Measurements from ENCODE around the gene TP53. TPM values are rescaled to one million over a fixed set of nuclear protein-coding genes. Genes with fewer than 3 reads are reported as not detected.
"Not testable (repeated sequence)": the region's sequence is repeated elsewhere in the genome, so short reads cannot be mapped to it uniquely, and the experiment has no call there.

The TP53 gene
- total RNA-seq, 1 donor from 2014 or later, result 18.7 TPM

DNA sequence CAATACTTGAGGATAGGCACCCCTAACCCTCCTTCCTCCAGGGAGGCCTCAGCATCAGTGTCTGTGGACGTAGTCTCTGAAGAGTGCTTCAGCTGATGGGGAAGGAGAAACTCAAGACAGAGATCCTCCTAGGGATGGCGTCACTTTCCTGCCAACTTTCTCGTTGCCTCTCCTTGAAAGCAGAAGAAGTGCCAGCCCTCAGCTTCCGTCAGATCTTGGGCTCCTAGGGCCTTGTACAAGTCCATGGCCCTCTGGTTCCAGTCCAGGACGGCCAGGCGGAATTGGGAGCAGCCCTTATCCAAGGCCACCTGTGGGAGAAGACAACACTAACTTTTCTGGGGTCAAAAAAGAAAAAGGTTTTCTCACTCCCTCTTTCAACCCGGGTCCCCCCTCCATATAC, 61.0 kb downstream of the TP53 start:
- peaks cover 9% of the 10 kb centered on the region for H3K4me1 ChIP-seq
- H3K9me3 ChIP-seq, result no peaks in the 10 kb centered on the region
- intact Hi-C loops (cut with DNase I), result loop anchor here (2.0 to 5.0 kb wide), 2 partner anchors 58 to 211 kb away; no protein-coding TSS in a partner anchor
- peak overlapping the region; percentile 93 for H3K27ac ChIP-seq
- no peak for TF ChIP-seq POLR2AphosphoS5 (IDR thresholded peaks at IDR 0.05; ENCODE audit: insufficient read depth in 1 of 2, low read depth in 1 of 2)
- no peak for TF ChIP-seq POLR2A (IDR thresholded peaks at IDR 0.05)
- no peak for TF ChIP-seq CTCF (IDR thresholded peaks at IDR 0.05)
- H3K27me3 ChIP-seq, result no peaks in the 10 kb centered on the region
- no peak for DNase-seq (ENCODE audit: extremely low spot score in 2 of 2)
- H3K4me3 ChIP-seq, result peak overlapping the region in 1 of 2 donors; percentile 83
- no peaks in the 10 kb centered on the region for H3K36me3 ChIP-seq

GRCh38 chr17:7625749-7626148, 61.5 kb downstream of the TP53 start:
- not testable (repeated sequence) for H3K27me3 ChIP-seq; H3K4me3 ChIP-seq; H3K4me1 ChIP-seq; H3K9me3 ChIP-seq; DNase-seq (ENCODE audit: extremely low spot score in 2 of 2); H3K27ac ChIP-seq; H3K36me3 ChIP-seq
- intact Hi-C loops (cut with DNase I), result loop anchor here (2.0 to 5.0 kb wide), 2 partner anchors 59 to 212 kb away; no protein-coding TSS in a partner anchor

DNA sequence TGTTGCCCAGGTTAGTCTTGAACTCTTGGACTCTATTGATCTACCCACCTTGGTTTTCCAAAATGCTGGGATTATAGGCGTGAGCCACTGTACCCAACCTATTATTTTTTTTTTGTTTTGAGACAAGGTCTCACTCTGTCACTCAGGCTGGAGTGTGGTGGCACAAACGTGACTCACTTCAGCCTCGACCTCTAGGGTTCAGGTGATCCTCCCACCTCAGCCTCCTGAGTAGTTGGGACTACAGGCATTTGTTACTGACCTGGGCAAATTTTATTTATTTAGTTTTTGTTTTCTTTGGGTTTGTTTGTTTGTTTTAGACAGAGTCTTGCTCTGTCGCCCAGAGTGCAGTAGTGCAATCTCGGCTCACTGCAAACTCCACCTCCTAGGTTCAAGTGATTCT, 63.6 kb downstream of the TP53 start:
- intact Hi-C loops (cut with DNase I), result no loop called here

DNA sequence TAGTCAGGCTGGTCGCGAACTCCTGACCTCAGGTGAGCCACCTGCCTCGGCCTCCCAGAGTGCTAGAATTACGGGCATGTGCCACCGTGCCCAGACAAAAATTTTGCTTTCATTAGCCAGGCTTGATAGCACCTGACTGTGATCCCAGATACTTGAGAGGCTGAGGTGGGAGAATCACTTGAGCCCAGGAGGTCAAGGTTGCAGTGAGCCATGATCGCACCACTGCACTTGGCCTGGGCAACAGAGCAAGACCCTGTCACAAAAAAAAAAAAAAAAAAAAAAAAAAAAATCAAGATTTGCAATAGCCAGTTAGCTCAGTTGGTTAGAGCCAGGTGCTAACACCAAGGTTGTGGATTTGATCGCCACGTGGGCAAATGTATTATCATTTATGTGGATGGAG, 66.5 kb downstream of the TP53 start:
- no peak overlapping the region for H3K4me3 ChIP-seq
- H3K36me3 ChIP-seq, result no peaks in the 10 kb centered on the region
- H3K9me3 ChIP-seq, result no peaks in the 10 kb centered on the region
- no peak overlapping the region for H3K27ac ChIP-seq
- intact Hi-C loops (cut with DNase I), result no loop called here
- no peaks in the 10 kb centered on the region for H3K27me3 ChIP-seq
- TF ChIP-seq POLR2A (IDR thresholded peaks at IDR 0.05), result no peak
- TF ChIP-seq CTCF (IDR thresholded peaks at IDR 0.05), result no peak
- TF ChIP-seq POLR2AphosphoS5 (IDR thresholded peaks at IDR 0.05; ENCODE audit: insufficient read depth in 1 of 2, low read depth in 1 of 2), result no peak
- no peak for DNase-seq (ENCODE audit: extremely low spot score in 2 of 2)
- no peaks in the 10 kb centered on the region for H3K4me1 ChIP-seq

More for the DNA sequence above, 63.6 kb downstream of the TP53 start:
- Histone ChIP-seq H3K27me3 (no peaks in the 10 kb centered on the region), H3K4me3 (no peak overlapping the region), H3K9me3 (no peaks in the 10 kb centered on the region), H3K27ac (no peak overlapping the region), H3K4me1 (peaks cover 9% of the 10 kb centered on the region), H3K36me3 (no peaks in the 10 kb centered on the region)
- DNase-seq (ENCODE audit: extremely low spot score in 2 of 2), result no peak
- no peak for TF ChIP-seq CTCF (IDR thresholded peaks at IDR 0.05)
- TF ChIP-seq POLR2AphosphoS5 (IDR thresholded peaks at IDR 0.05; ENCODE audit: insufficient read depth in 1 of 2, low read depth in 1 of 2), result no peak
- no peak for TF ChIP-seq POLR2A (IDR thresholded peaks at IDR 0.05)

DNA sequence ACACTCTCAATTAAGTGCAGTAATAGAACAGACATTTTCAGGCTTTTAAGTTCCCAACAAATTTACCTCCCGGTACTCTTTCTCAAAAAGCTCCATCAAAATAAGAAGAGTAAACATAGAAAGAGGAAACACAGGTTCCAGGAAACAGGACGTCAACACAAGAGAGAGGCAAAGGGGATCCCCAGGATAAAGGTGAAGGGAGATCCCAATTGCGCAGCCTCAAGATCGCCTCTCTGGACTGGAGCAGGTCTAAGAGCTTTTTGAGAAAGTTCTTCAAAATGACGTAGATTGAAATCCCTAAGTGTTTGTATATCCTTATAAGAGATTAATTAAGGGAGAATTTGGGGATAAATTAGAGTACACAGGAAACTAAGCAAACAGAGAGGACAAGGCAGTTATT, 68.7 kb downstream of the TP53 start:
- Histone ChIP-seq H3K36me3 (no peaks in the 10 kb centered on the region), H3K9me3 (no peaks in the 10 kb centered on the region), H3K27ac (no peak overlapping the region), H3K27me3 (no peaks in the 10 kb centered on the region), H3K4me1 (peaks cover 12% of the 10 kb centered on the region), H3K4me3 (no peak overlapping the region)
- TF ChIP-seq POLR2A (IDR thresholded peaks at IDR 0.05) (no peak), CTCF (IDR thresholded peaks at IDR 0.05) (no peak), POLR2AphosphoS5 (IDR thresholded peaks at IDR 0.05; ENCODE audit: insufficient read depth in 1 of 2, low read depth in 1 of 2) (no peak)
- no peak for DNase-seq (ENCODE audit: extremely low spot score in 2 of 2)
- intact Hi-C loops (cut with DNase I), result no loop called here

Other genes with a start within 250 kb of the TP53 start
- 10.8 TPM for gene FGF11, start 248.0 kb downstream of the TP53 start, total RNA-seq
- gene CHRNB1, start 242.4 kb downstream of the TP53 start, total RNA-seq, result 5.9 TPM
- 38.1 TPM for gene ZBTB4, start 207.9 kb downstream of the TP53 start, total RNA-seq
- not detected for gene SLC35G6, start 206.0 kb downstream of the TP53 start, total RNA-seq
- gene POLR2A, start 203.1 kb downstream of the TP53 start, total RNA-seq, result 118 TPM
- gene TNFSF12, start 138.4 kb downstream of the TP53 start, total RNA-seq, result 60.6 TPM
- 20.1 TPM for gene TNFSF13, start 128.7 kb downstream of the TP53 start, total RNA-seq
- gene SENP3, start 125.6 kb downstream of the TP53 start, total RNA-seq, result 60.2 TPM
- gene CD68, start 107.9 kb downstream of the TP53 start, total RNA-seq, result 40.0 TPM
- gene MPDU1, start 103.6 kb downstream of the TP53 start, total RNA-seq, result 73.4 TPM
- gene SOX15, start 97.4 kb downstream of the TP53 start, total RNA-seq, result 44.4 TPM
- gene FXR2, start 72.6 kb downstream of the TP53 start, total RNA-seq, result 36.1 TPM
- gene SAT2, start 59.7 kb downstream of the TP53 start, total RNA-seq, result 69.7 TPM
- not detected for gene SHBG, start 57.4 kb downstream of the TP53 start, total RNA-seq
- gene ATP1B2, start 36.6 kb downstream of the TP53 start, total RNA-seq, result 2.7 TPM
- 7.6 TPM for gene WRAP53, start 987 bp upstream of the TP53 start, total RNA-seq
- 2.7 TPM for gene EFNB3, start 17.7 kb upstream of the TP53 start, total RNA-seq
- 0.49 TPM for gene DNAH2, start 30.3 kb upstream of the TP53 start, total RNA-seq
- 12.5 TPM for gene KDM6B, start 146.7 kb upstream of the TP53 start, total RNA-seq
- 26.3 TPM for gene TMEM88, start 167.6 kb upstream of the TP53 start, total RNA-seq
- gene NAA38, start 170.1 kb upstream of the TP53 start, total RNA-seq, result 83.5 TPM
- 4.4 TPM for gene CYB5D1, start 170.5 kb upstream of the TP53 start, total RNA-seq
- gene CHD3, start 201.3 kb upstream of the TP53 start, total RNA-seq, result 128 TPM
- 2.9 TPM for gene RNF227, start 228.8 kb upstream of the TP53 start, total RNA-seq
- gene KCNAB3, start 242.4 kb upstream of the TP53 start, total RNA-seq, result 2.7 TPM
- gene TRAPPC1, start 244.5 kb upstream of the TP53 start, total RNA-seq, result 74.4 TPM
- 20.9 TPM for gene CNTROB, start 244.7 kb upstream of the TP53 start, total RNA-seq

All from vagina (tissue), 2 donors.